Prostate gland (tissue), 2 donors: ENCODE results near the gene SPRYD3. TPM values are rescaled to one million over a fixed set of nuclear protein-coding genes. Genes with fewer than 3 reads are reported as not detected.

Experiments used
- DNase-seq: peaks from one replicate; pipeline ENCODE4 v3.0.0-alpha.2; 2019; ENCODE audit warnings: low spot score
- H3K27ac ChIP-seq, 2 donors: fragments of 200-600 bp; sonication (generic); 2 replicates each; pipeline ENCODE4 v1.5.1; 2017 to 2019
- H3K27me3 ChIP-seq: fragments of 200-600 bp; sonication (generic); replicated peaks from 2 replicates; pipeline ENCODE4 v1.5.1; 2019; ENCODE audit not compliant: insufficient read depth
- H3K36me3 ChIP-seq, 2 donors: fragments of 200-600 bp; sonication (generic); 1 replicate in 1 of 2; 2 replicates in 1 of 2; pipeline versions ENCODE4 v1.5.1 to v1.8.1; 2017 to 2019
- H3K4me1 ChIP-seq: fragments of 200-600 bp; sonication (generic); replicated peaks from 2 replicates; pipeline ENCODE4 v1.5.1; 2019
- H3K4me3 ChIP-seq, 2 donors: fragments of 200-600 bp; sonication (generic); 2 replicates each; pipeline ENCODE4 v1.5.1; 2017 to 2019
- H3K9me3 ChIP-seq: fragments of 200-600 bp; sonication (generic); 2 replicates; pipeline ENCODE4 v1.5.1; 2017
- POLR2A ChIP-seq: fragments of 450-650 bp; IDR thresholded peaks from one replicate; pipeline ENCODE4 v1.6.1; 2016; ENCODE audit warnings: antibody characterized with exemption, mild to moderate bottlenecking
- POLR2AphosphoS5 ChIP-seq: sonication (generic); formaldehyde crosslinking; IDR thresholded peaks from one replicate; pipeline ENCODE4 v1.6.1; 2017; ENCODE audit warnings: antibody characterized with exemption
- whole genome bisulfite sequencing: methylation state at CpG from one replicate; pipeline ENCODE4 v1.1.5; 2018; 5-methylcytosine and 5-hydroxymethylcytosine counted together
- intact Hi-C: fragments of 100-400 bp; cut with DNase I; formaldehyde crosslinking; loops from one replicate; pipeline ENCODE4 v1.14.2; 2022
- total RNA-seq, 2 donors: library from RNA; depleted of rRNA; stranded (reverse); fragments of >200 nt; gene quantifications; one replicate each; pipeline ENCODE4 v1.1.0, GENCODE V29; 2016
- TF ChIP-seq, protein P1 (sequence below), 4 experiments: fragments of 200-600 bp in 2 of 4; fragments of 450-650 bp in 2 of 4; sonication (generic) in 2 of 4; IDR thresholded peaks; 1 replicate in 3 of 4; 2 replicates in 1 of 4; pipeline ENCODE4 v1.5.1; 2016 to 2019; ENCODE audit warnings: antibody characterized with exemption in 4 of 4, mild to moderate bottlenecking in 2 of 4, moderate library complexity in 2 of 4

Gene SPRYD3
- total RNA-seq, 2 donors from 2014 or later: 38.7 to 54.4 TPM

DNA sequence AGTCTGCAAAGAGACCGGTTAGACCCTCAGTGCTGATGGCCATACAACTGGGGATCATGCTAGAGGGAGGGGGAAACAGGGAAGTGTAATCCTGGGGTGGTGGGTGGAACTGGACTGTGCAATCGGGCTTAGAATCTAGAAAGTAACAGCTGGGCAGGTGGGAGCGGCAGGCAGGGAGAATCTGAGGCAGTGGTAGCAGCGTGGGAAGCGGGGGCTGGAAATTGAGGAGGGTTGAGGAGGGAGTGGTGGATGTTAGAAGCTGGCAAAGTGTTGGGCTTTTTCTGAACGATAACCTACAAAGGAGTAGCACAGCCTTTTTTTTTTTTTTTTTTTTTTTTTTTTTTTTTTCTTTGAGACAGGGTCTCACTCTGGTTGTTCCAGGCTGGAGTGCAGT, 15.2 kb upstream of the SPRYD3 start:
- DNase-seq: no peak

DNA sequence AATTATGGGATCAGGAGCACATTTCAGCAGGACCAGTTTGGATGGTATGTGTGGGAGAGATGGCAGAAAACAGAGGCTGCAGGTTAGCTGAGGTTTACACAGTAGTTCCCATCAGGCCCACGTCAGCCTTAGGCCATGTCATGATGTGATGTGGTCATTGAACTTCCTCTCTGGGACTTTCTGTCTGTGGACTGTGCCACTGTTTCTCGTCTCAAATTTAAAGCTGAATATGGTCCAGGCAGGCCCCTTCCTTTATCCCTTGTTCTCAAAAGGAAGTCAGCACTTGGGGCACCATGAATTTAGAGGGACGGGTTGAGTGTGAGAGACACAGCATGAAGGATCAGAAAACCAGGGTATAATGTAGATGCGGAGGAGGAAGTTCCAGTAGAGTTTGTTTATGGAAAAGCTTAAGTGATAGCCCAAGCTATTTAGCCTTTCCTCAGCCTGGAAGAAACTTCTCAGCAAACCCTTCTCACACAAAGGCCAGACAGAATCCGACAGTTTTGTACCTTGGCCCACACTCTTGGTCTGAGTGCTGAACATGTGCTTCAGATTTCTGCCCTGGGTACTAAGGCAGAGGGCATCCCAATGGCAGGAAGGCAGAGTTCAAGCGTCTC, 14.7 kb upstream of the SPRYD3 start:
- WGBS: 67% methylated on average over 6 of the region's 6 CpGs
- intact Hi-C loops: no loop called here

More for the DNA sequence above, 15.2 kb upstream of the SPRYD3 start:
- H3K27me3 ChIP-seq: no peaks in the 10 kb centered on the region
- intact Hi-C loops: no loop called here
- H3K4me1 ChIP-seq: peaks cover 5% of the 10 kb centered on the region
- 76% methylated on average over 6 of the region's 6 CpGs for WGBS
- TF ChIP-seq, protein P1, sequence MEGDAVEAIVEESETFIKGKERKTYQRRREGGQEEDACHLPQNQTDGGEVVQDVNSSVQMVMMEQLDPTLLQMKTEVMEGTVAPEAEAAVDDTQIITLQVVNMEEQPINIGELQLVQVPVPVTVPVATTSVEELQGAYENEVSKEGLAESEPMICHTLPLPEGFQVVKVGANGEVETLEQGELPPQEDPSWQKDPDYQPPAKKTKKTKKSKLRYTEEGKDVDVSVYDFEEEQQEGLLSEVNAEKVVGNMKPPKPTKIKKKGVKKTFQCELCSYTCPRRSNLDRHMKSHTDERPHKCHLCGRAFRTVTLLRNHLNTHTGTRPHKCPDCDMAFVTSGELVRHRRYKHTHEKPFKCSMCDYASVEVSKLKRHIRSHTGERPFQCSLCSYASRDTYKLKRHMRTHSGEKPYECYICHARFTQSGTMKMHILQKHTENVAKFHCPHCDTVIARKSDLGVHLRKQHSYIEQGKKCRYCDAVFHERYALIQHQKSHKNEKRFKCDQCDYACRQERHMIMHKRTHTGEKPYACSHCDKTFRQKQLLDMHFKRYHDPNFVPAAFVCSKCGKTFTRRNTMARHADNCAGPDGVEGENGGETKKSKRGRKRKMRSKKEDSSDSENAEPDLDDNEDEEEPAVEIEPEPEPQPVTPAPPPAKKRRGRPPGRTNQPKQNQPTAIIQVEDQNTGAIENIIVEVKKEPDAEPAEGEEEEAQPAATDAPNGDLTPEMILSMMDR (IDR thresholded peaks at IDR 0.05): no peak
- no peak for TF ChIP-seq POLR2AphosphoS5
- TF ChIP-seq POLR2A: no peak
- no peak overlapping the region for H3K27ac ChIP-seq
- H3K9me3 ChIP-seq: no peaks in the 10 kb centered on the region
- no peaks in the 10 kb centered on the region for H3K36me3 ChIP-seq
- no peak overlapping the region for H3K4me3 ChIP-seq

DNA sequence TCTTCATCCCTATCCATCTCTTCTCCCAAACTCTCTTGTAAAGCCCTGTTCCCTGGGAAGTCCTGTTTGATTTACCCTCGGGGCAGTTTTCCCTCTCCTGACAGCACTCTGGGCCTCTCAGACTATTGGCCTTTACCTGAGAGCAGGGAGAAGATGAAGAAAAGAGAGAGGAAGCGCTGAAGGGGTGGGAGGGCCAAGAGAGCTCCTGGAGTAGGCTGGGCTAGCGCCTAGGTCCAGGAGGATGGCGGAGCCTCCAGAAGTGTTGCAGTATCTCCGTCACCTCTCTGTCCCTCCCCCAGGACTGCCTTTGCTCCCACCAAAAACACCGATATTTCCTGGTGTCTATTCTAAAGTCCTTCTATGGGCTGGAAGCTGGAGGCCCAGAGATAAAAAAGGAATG, 12.6 kb upstream of the SPRYD3 start:
- Histone ChIP-seq H3K27ac (no peak overlapping the region), H3K27me3 (no peaks in the 10 kb centered on the region), H3K36me3 (no peaks in the 10 kb centered on the region), H3K4me3 (no peak overlapping the region), H3K4me1 (no peaks in the 10 kb centered on the region), H3K9me3 (no peaks in the 10 kb centered on the region)
- intact Hi-C loops: no loop called here
- no peak for DNase-seq
- TF ChIP-seq POLR2AphosphoS5 (no peak), POLR2A (no peak)
- TF ChIP-seq, protein P1 (IDR thresholded peaks at IDR 0.05): no peak
- 77% methylated on average over 6 of the region's 6 CpGs for WGBS

More for the DNA sequence above, 14.7 kb upstream of the SPRYD3 start:
- Histone ChIP-seq H3K9me3 (no peaks in the 10 kb centered on the region), H3K4me3 (no peak overlapping the region), H3K4me1 (peaks cover 2% of the 10 kb centered on the region), H3K27me3 (no peaks in the 10 kb centered on the region), H3K36me3 (no peaks in the 10 kb centered on the region), H3K27ac (no peak overlapping the region)
- no peak for TF ChIP-seq POLR2A
- TF ChIP-seq, protein P1 (IDR thresholded peaks at IDR 0.05): no peak
- no peak for TF ChIP-seq POLR2AphosphoS5
- DNase-seq: no peak

DNA sequence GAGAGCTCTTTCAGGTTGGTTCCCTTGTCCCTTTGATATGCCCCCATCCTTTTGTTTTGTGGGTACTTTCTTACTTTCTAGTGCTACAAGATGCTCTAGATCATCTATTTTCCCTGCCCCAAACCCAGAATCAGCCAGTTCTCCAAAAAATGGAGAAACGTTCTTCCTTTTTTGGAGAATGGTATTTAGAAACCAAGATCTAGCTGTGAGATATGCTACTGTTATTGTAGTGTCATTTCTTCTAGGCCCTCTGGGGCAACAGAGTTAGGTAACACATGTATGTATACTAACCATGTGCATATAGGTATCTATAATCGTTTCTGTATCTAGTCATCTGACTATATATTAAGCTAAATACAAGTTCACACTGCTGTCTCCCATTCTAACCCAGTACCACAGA, 11.4 kb upstream of the SPRYD3 start:
- intact Hi-C loops: no loop called here
- no peaks in the 10 kb centered on the region for H3K9me3 ChIP-seq

More for the DNA sequence above, 11.4 kb upstream of the SPRYD3 start:
- DNase-seq: no peak
- no peaks in the 10 kb centered on the region for H3K27me3 ChIP-seq
- TF ChIP-seq, protein P1 (IDR thresholded peaks at IDR 0.05): no peak
- TF ChIP-seq POLR2AphosphoS5 (no peak), POLR2A (no peak)
- no peaks in the 10 kb centered on the region for H3K36me3 ChIP-seq
- no peak overlapping the region for H3K4me3 ChIP-seq
- WGBS: 65% methylated on average over 2 of the region's 2 CpGs
- no peak overlapping the region for H3K27ac ChIP-seq
- no peaks in the 10 kb centered on the region for H3K4me1 ChIP-seq
